ENCODE data around the gene SNX11.
A peak's percentile ranks its signal among the peaks of the same experiment; 100 is the strongest.

SNX11 gene

GRCh38 chr17:48137656-48138055 lies 30.1 kb downstream of the SNX11 start:
- DNase-seq: no peak

- DNase-seq: no peak
Observed at GRCh38 chr17:48139944-48140343, 32.4 kb downstream of the SNX11 start.

GRCh38 chr17:48143629-48144028 lies 36.1 kb downstream of the SNX11 start:
- DNase-seq: no peak

DNA sequence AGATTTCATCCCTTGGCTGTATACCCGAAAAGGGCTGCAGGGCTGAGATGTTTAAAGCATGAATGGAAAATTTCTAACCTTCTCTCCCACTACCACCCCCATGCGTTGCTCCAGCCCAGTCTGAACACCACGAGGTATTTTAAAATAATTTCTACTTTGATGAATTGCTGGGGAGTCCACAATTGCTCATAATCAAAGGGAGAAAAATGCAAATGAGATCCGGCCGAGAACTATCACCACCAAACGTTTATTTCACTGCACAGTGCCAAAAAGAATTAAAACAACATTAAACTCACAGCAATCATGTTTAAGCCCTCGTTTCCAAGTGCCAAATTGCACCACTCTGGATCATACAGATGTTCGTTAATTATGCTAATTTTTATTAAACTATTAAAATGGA lies 36.7 kb downstream of the SNX11 start:
- DNase-seq: no peak

GRCh38 chr17:48144976-48145798 lies 37.6 kb downstream of the SNX11 start:
- DNase-seq: no peak

- DNase-seq: no peak
Observed at GRCh38 chr17:48148029-48148770, 40.6 kb downstream of the SNX11 start.

GRCh38 chr17:48148854-48149786 lies 41.6 kb downstream of the SNX11 start:
- DNase-seq: no peak

DNA sequence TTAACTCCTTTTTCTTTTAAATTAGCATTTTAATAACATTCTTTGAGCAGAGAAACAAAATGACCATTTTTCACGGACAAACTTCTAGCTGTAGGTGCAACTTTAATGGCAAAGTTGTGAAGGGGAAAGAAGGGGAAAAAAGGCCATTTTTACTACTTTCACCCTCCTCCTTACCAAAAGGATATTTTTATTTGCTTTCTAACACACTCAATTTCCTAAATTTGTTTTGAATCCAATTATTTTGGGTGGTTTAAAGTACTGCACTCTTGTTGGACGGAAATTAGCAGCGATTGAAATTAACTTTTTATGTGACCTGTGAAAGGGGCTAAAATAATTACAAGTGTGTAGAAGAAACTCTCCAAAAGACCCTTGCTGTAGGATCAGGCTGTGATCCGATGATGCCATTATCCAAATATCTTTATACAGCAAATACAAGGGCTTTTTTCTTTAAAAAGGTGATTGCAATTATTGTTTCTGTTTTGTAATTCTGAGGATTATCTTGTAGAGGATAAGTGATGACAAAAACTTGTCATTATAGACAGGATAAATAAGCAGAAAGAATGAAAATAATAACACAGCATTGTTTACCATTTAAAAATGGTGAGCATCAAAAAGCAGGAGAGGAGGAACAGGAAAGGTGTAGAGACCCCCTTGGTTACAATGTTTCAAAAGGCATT lies 42.4 kb downstream of the SNX11 start:
- no peak for DNase-seq

GRCh38 chr17:48150597-48151001 lies 43.0 kb downstream of the SNX11 start:
- no peak for DNase-seq

DNA sequence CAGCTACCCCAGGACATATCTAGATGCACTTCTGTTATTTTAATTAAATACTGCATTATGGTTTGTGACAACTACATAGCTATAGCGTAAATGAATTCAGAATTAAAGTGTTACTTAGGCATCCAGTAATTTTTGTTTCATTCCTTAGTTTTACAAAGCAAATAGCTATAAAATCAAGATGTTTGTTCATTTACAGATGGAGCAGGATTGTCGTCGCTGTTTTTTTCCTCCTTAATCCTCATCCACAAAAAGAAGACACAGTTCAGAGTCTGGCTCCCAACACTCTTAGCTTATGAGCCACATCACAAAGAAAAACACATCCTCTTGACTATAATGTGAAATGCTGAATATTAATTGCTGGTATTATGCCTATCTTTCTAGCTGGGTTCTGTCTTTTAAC lies 43.7 kb downstream of the SNX11 start:
- DNase-seq: no peak

DNA sequence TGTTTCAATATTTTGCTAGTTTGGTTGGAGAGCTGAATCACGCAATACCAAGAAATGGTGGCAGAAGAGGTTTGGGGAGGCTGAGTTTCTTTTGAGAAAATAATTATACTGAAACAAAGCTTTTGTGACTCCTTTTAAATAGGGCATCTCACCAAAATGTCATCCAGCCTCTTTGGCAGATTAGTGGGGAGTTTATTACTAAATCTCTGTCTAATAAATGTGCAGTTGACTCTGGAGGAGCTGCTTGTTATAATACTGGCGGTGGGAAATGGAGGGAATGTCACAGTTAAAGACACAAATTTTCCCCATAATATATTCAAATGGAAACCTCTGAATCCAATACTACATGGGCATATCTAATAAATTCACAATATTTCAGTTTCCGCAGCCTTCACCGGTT lies 44.7 kb downstream of the SNX11 start:
- DNase-seq: no peak

DNA sequence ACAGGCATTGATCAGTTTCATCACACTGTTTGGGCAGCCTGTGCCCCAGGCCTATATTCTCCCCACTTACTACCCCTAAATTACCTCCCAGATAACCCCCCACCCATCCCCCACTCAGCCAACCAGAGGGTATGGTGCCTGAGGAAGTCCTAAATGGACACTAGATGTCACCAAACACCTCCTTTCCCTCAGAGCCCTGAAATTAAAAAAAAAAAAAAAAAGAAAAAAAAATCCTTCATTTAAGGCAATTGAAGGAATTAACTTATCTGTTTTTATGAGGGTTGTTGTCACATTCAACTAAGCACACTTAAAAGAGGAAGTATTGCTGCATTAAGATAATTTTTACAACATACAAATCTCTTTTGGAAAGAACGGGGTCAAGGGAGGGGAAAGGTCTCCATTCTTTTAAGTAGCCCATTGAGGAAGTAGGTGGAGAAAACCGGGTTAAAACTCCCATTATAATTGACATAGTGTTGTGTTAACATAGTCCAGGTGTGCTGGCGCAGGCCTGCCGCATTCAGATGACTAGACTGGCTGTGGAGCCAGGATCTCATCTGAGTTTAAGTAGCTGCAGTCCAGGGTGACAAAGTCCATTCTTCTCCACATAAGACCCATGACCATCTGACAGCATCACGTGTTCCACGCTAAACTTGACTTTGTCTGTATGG lies 46.3 kb downstream of the SNX11 start:
- peak; percentile 14 for DNase-seq

GRCh38 chr17:48155889-48156611 lies 48.5 kb downstream of the SNX11 start:
- no peak for DNase-seq

- no peak for DNase-seq
Observed at GRCh38 chr17:48159232-48159631, 51.7 kb downstream of the SNX11 start.

DNA sequence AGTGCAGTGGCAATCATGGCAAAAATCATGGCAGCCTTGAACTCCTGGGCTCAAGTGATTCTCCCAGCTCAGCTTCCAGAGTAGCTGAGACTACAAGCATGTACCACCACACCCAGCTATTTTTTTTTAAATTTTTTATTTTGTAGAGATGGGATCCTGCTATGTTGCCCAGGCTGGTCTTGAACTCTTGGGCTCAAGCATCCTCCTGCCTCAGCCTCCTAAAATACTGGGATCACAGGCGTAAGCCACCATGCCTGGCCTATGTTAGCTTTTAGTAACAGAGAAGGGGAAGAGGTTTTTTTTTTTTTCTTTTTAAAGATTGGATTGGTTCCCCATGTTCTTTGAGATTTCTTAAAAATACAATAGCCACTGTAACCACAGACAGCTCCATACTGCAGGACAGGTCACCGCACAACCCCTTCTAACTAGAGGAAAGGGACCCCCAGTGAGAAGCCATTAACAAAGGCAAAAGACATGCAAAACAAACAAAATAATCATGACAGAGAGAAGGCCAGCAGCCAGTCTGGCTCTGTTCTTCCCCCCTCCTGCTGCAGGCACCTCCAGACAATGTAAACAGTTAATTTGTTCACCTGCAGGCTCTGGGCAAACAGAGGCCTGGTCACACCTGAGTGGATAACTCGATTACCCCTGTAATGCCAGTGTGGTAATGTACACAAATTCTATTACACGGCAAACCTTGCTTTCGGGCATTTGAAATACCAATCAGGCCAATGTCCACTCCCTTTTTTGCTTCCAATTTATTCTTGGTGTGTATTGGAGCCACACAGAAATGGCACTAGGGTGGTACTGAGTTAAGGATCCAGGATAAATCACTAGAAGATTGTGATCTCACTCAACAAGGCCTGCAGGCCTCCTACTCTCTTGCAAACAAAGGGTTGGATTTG lies 52.9 kb downstream of the SNX11 start:
- no peak for DNase-seq

- no peak for DNase-seq
Observed at GRCh38 chr17:48161127-48161905, 53.8 kb downstream of the SNX11 start.

DNA sequence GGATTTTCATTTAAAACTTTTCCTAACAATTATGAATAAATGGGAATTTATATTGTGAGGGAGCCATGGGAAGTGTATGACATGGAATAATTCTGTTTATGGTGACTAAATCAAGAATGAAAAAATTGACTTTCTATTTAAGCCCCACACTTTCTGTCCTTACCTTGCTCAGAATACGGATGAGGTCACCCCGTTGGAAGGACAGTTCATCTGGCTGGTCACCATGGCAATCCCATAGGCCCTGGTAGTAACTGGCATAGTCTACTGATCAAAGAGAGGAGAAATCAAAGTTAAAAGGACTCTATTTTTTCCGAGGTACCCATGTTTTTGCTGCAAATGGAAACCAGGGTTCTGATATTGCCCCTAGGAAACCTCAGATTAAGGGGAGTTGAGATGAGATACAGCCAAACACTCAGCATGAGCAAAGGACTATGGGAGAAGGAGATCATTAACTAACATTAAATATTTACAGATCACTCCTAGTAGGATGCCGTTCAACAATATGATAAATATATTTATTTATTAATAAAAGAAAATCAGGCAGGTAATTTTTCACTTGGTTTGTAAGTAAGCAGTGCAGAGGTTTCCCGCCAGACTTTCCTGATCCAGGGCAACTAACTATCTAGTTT lies 54.9 kb downstream of the SNX11 start:
- DNase-seq: no peak

- no peak for DNase-seq
Observed at GRCh38 chr17:48162946-48163506, 55.5 kb downstream of the SNX11 start.

DNA sequence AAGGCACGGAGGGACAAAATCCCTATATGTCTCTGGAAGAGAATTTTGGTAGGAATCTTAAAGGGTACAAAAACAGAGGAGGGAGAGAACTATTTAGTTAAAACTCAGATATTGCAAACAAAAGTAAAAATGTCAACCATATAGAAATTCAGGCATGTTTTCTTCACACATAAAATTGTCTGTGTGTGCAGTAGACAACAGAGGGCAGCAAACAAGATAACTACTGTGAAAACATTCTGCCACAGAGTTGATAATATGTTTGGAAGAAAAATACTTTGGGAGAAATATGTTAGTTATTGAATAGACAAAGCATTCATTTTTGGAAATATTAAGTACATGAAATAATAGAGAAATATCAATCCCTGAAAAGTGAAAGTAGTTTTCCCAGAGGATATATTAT lies 56.2 kb downstream of the SNX11 start:
- DNase-seq: no peak
